Neural progenitor cell (in vitro differentiated cells): ENCODE measurements around the gene RAC2.

Experiments
- EZH2 ChIP-seq: fragments of 200-600 bp; sonication (generic); IDR thresholded peaks from 2 replicates; pipeline ENCODE4 v1.6.1; 2017; ENCODE audit warnings: antibody characterized with exemption, mild to moderate bottlenecking, moderate library complexity
- EZH2phosphoT487 ChIP-seq: fragments of 200-600 bp; sonication (generic); IDR thresholded peaks from 2 replicates; pipeline ENCODE4 v1.6.1; 2017; ENCODE audit warnings: antibody characterized with exemption
- TF ChIP-seq, protein P1 (sequence below): fragments of 200-600 bp; sonication (generic); IDR thresholded peaks from 2 replicates; pipeline ENCODE4 v1.5.1; 2017; ENCODE audit warnings: antibody characterized with exemption, mild to moderate bottlenecking

- TF ChIP-seq, protein P1, sequence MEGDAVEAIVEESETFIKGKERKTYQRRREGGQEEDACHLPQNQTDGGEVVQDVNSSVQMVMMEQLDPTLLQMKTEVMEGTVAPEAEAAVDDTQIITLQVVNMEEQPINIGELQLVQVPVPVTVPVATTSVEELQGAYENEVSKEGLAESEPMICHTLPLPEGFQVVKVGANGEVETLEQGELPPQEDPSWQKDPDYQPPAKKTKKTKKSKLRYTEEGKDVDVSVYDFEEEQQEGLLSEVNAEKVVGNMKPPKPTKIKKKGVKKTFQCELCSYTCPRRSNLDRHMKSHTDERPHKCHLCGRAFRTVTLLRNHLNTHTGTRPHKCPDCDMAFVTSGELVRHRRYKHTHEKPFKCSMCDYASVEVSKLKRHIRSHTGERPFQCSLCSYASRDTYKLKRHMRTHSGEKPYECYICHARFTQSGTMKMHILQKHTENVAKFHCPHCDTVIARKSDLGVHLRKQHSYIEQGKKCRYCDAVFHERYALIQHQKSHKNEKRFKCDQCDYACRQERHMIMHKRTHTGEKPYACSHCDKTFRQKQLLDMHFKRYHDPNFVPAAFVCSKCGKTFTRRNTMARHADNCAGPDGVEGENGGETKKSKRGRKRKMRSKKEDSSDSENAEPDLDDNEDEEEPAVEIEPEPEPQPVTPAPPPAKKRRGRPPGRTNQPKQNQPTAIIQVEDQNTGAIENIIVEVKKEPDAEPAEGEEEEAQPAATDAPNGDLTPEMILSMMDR: no peak
- TF ChIP-seq EZH2phosphoT487 (no peak), EZH2 (no peak)
These were observed 1.7 kb upstream of the RAC2 start for GRCh38 chr22:37245740-37246139.
